Pancreas (tissue), 10 donors: ENCODE data around the gene BCAM. TPM values are rescaled to one million over a fixed set of nuclear protein-coding genes. Genes with fewer than 3 reads are reported as not detected.

ENCODE experiments used
- ATAC-seq, 4 donors: fragments of 200-7000 bp; cut with Tn5 transposase; one replicate each; pipeline versions ENCODE4 v1.8.0 to v1.9.1; 2020; ENCODE audit warnings: mild to moderate bottlenecking in 4 of 4, moderate library complexity in 4 of 4
- DNase-seq, 6 donors: peaks; one replicate each; pipeline ENCODE4 v3.0.0-alpha.2; 2020
- FAIRE-seq: peaks from 2 replicates; lab custom pipeline; 2012; peaks lifted over from hg19 to GRCh38; lab: Jason Lieb, UNC
- H3K27ac ChIP-seq, 4 donors: fragments of 200-600 bp; sonication (generic); 1 replicate in 3 of 4; 2 replicates in 1 of 4; pipeline versions ENCODE4 v1.5.0 to v1.8.0; 2020
- H3K27me3 ChIP-seq, 4 donors: fragments of 200-600 bp; one replicate each; pipeline ENCODE4 v1.8.0; 2021
- H3K36me3 ChIP-seq, 3 donors: fragments of 200-600 bp; sonication (generic) in 1 of 3; one replicate each; pipeline versions ENCODE4 v1.5.0 to v1.8.0; 2020 to 2021
- H3K4me1 ChIP-seq, 3 donors: fragments of 200-600 bp; one replicate each; pipeline ENCODE4 v1.8.0; 2021
- H3K4me3 ChIP-seq, 4 donors: fragments of 200-600 bp; sonication (generic) in 2 of 4; one replicate each; pipeline versions ENCODE4 v1.5.0 to v1.8.0; 2020 to 2021
- H3K9me3 ChIP-seq, 4 donors: fragments of 200-600 bp; one replicate each; pipeline ENCODE4 v1.8.0; 2021
- CTCF ChIP-seq, 4 donors: fragments of 200-600 bp; sonication (generic) in 3 of 4; IDR thresholded peaks; one replicate each; pipeline versions ENCODE4 v1.5.0 to v1.8.0; 2021; ENCODE audit warnings: antibody characterized with exemption in 4 of 4
- WGBS, 2 donors: extraction: QIAGEN DNeasy Blood & Tissue Kit; methylation state at CpG; one replicate each; pipeline ENCODE4 v1.1.7; 2013; 5-methylcytosine and 5-hydroxymethylcytosine counted together
- intact Hi-C, 3 donors: fragments of 100-400 bp; cut with DNase I; formaldehyde crosslinking; loops; one replicate each; pipeline versions ENCODE4 v1.11.1 to v1.14.2; 2022
- polyA plus RNA-seq, 2 donors: library from polyadenylated mRNA; stranded (reverse); fragments of 200-250 nt; gene quantifications; one replicate each; pipeline ENCODE4 v1.2.3, GENCODE V29; 2013
- total RNA-seq, 6 donors: library from RNA; stranded (reverse); fragmentation: NEBNext Ultra II Directional in 4 of 6; extraction: Animal tissue kit (Norgen Biotek cat#: 25700) in 4 of 6; gene quantifications; one replicate each; pipeline versions ENCODE4 v1.2.1 to v1.2.4, GENCODE V29; 2021 to 2023
- donor health status: healthy with polysubstance abuse.
- donor health status: DM: no; HTN: no; CAD: no; lungs with moderate emphysema.
- donor health status: DM: no; HTN: no; CAD: no.
- donor health status: control.
- donor health status: control.
- donor health status: Bipolar disorder and iron deficiency.
- donor health status: DM: yes; HTN: yes; CAD: no.
- donor health status: DM: no; HTN: no; CAD: no.
- donor health status: DM: no; HTN: no; CAD: no.
- donor health status: DM: yes; HTN: yes; CAD: no.

Gene BCAM
- total and polyA plus RNA-seq, 8 donors = 28.8 to 140 (median 51.5) TPM

DNA sequence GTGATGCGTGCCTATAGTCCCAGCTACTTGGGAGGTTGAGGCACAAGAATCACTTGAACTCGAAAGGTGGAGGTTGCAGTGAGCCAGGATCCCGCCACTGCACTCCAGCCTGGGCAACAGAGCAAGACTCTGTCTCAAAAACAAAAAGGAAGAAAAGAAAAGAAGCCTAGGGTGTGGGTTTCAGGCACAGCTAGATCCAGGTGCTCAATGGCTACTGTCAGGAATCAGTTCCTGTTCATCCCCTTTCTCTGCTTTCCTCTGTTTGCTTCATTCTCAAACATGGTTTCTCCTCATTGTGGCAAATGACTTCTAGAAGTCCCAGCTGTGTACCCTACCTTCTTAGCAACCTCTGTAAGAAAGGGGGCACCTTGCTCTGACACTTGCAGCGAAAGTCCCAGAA lies 25.4 kb upstream of the BCAM start:
- H3K36me3 ChIP-seq = no peaks in the 10 kb centered on the region
- no peaks in the 10 kb centered on the region for H3K9me3 ChIP-seq
- FAIRE-seq = no peak
- no peak overlapping the region for H3K27ac ChIP-seq
- no peak for ATAC-seq
- no peak for TF ChIP-seq CTCF (IDR thresholded peaks at IDR 0.05)
- no peaks in the 10 kb centered on the region for H3K27me3 ChIP-seq
- DNase-seq = no peak
- H3K4me3 ChIP-seq = no peak overlapping the region
- peaks cover 0 to 8% (median 0%) of the 10 kb centered on the region in 3 donors for H3K4me1 ChIP-seq
- intact Hi-C loops = no loop called here
- 98 to 100% methylated on average over 4 of the region's 4 CpGs for WGBS, 2 donors

- no peak for TF ChIP-seq CTCF (IDR thresholded peaks at IDR 0.05)
- no peak for FAIRE-seq
- WGBS, 2 donors = 76 to 78% methylated on average over 3 of the region's 3 CpGs
- ATAC-seq = no peak
- intact Hi-C loops = no loop called here
- Histone ChIP-seq H3K9me3 (no peaks in the 10 kb centered on the region), H3K27ac (no peak overlapping the region), H3K27me3 (no peaks in the 10 kb centered on the region), H3K36me3 (no peaks in the 10 kb centered on the region), H3K4me1 (peaks cover 0 to 8% (median 0%) of the 10 kb centered on the region in 3 donors), H3K4me3 (no peak overlapping the region)
- no peak for DNase-seq
Observed at GRCh38 chr19:44785271-44785670, 23.6 kb upstream of the BCAM start.

GRCh38 chr19:44785993-44786392 lies 22.9 kb upstream of the BCAM start:
- FAIRE-seq = no peak
- no peak for TF ChIP-seq CTCF (IDR thresholded peaks at IDR 0.05)
- H3K36me3 ChIP-seq = no peaks in the 10 kb centered on the region
- H3K27me3 ChIP-seq = no peaks in the 10 kb centered on the region
- no peak for ATAC-seq
- H3K4me1 ChIP-seq = peaks cover 0 to 8% (median 0%) of the 10 kb centered on the region in 3 donors
- no peaks in the 10 kb centered on the region for H3K9me3 ChIP-seq
- whole genome bisulfite sequencing, 2 donors = 94 to 95% methylated on average over 15 of the region's 15 CpGs
- DNase-seq = no peak
- intact Hi-C loops = no loop called here
- H3K4me3 ChIP-seq = no peak overlapping the region
- no peak overlapping the region for H3K27ac ChIP-seq

GRCh38 chr19:44788971-44789370 lies 19.9 kb upstream of the BCAM start:
- no peak overlapping the region for H3K27ac ChIP-seq
- H3K9me3 ChIP-seq = no peaks in the 10 kb centered on the region
- 95 to 97% methylated on average over 6 of the region's 6 CpGs for WGBS, 2 donors
- DNase-seq (no peak), ATAC-seq (no peak), FAIRE-seq (no peak)
- intact Hi-C loops = no loop called here
- no peak for TF ChIP-seq CTCF (IDR thresholded peaks at IDR 0.05)
- H3K4me3 ChIP-seq = no peak overlapping the region
- H3K4me1 ChIP-seq = peaks cover 0 to 8% (median 0%) of the 10 kb centered on the region in 3 donors
- no peaks in the 10 kb centered on the region for H3K27me3 ChIP-seq
- peaks cover 0 to 8% (median 0%) of the 10 kb centered on the region in 3 donors for H3K36me3 ChIP-seq

DNA sequence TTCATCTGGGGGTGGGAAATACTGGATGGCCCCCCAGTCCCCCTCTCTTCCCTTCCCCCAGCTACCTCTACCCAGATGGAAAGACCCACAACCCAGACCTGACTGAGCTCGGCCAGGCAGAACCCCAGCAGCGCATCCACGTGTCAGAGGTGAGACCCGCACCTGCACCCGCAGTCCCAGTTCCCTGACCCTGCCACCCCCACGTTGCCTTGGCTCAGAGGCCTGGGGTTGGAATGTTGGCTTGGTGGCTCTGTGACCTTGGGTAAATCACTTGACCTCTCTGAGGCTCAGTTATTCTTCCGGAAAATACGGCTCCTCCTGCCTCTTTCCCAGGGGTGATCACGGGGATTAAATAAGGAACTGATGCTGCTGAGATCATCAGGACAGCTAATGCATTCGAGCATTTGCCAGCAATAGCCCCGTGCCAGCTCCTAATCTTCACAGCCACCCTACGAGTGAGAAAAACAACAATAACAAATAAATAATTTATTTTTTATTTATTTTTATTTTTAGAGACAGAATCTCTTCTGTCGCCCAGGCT lies 18.9 kb upstream of the BCAM start:
- FAIRE-seq = no peak
- Histone ChIP-seq H3K27ac (no peak overlapping the region), H3K27me3 (no peaks in the 10 kb centered on the region), H3K4me3 (no peak overlapping the region), H3K36me3 (peaks cover 0 to 8% (median 0%) of the 10 kb centered on the region in 3 donors), H3K9me3 (no peaks in the 10 kb centered on the region), H3K4me1 (no peaks in the 10 kb centered on the region)
- TF ChIP-seq CTCF (IDR thresholded peaks at IDR 0.05) = no peak
- no peak for DNase-seq
- WGBS, 2 donors = 68% methylated on average over 13 of the region's 13 CpGs
- peak in 1 of 4 donors; percentile 22 for ATAC-seq
- intact Hi-C loops = no loop called here
